ENCODE results near the gene OR3A2.

DNA sequence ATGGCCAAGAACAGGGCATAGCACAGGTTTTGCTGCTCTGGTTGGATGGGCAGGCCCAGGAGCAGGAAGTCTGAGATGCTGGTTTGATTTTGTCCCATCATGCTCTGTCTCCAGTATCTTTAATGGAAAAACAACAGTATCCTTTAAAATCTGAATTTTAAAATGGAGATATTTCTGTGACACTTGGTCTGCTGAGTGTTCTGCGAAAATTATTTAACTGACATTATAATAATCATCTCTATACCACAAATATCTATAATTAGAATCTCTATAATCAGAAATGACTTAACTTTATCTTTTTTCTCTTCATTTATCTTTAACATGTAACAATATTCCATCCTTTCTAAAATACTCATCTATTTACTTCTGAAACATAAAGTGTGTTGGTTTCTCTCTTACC is 12.2 kb upstream of the OR3A2 start, which contains the start of gene OR1E1:
- no peak for TF ChIP-seq POLR2AphosphoS5 (IDR thresholded peaks at IDR 0.05)
- TF ChIP-seq, protein P1, sequence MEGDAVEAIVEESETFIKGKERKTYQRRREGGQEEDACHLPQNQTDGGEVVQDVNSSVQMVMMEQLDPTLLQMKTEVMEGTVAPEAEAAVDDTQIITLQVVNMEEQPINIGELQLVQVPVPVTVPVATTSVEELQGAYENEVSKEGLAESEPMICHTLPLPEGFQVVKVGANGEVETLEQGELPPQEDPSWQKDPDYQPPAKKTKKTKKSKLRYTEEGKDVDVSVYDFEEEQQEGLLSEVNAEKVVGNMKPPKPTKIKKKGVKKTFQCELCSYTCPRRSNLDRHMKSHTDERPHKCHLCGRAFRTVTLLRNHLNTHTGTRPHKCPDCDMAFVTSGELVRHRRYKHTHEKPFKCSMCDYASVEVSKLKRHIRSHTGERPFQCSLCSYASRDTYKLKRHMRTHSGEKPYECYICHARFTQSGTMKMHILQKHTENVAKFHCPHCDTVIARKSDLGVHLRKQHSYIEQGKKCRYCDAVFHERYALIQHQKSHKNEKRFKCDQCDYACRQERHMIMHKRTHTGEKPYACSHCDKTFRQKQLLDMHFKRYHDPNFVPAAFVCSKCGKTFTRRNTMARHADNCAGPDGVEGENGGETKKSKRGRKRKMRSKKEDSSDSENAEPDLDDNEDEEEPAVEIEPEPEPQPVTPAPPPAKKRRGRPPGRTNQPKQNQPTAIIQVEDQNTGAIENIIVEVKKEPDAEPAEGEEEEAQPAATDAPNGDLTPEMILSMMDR (IDR thresholded peaks at IDR 0.05) = no peak
